SU-DHL-6 (cell line): ENCODE data around the gene UCHL5.

Experiments
- CTCF ChIP-seq: fragments of 200-600 bp; sonication (generic); IDR thresholded peaks from one replicate; pipeline ENCODE4 v1.5.1; 2017; ENCODE audit warnings: antibody characterized with exemption, mild to moderate bottlenecking, low read length, moderate library complexity; ENCODE audit not compliant: insufficient read depth, poor library complexity, severe bottlenecking
- EZH2phosphoT487 ChIP-seq: fragments of 200-600 bp; sonication (generic), shearing (Covaris generic); conservative IDR thresholded peaks from 2 replicates; pipeline ENCODE4 v1.6.1; 2018; ENCODE audit warnings: mild to moderate bottlenecking, antibody characterized with exemption, low read length, moderate library complexity, mixed read lengths

- TF ChIP-seq EZH2phosphoT487 (no peak), CTCF (no peak)
These were observed 91.3 kb downstream of the UCHL5 start for GRCh38 chr1:192967901-192968300.
